NCI-H460 (cell line): ENCODE data around the gene EPHB1. TPM values are rescaled to one million over a fixed set of nuclear protein-coding genes. Genes with fewer than 3 reads are reported as not detected.
A peak's percentile ranks its signal among the peaks of the same experiment; 100 is the strongest.

Experiments used
- DNase-seq: peaks from one replicate; pipeline ENCODE4 v3.0.0-alpha.2; 2016; ENCODE audit warnings: low read depth; ENCODE audit errors: extremely low read depth
- polyA plus RNA-seq: library from polyadenylated mRNA; depleted of rRNA; stranded (reverse); fragments of >200 nt; gene quantifications from 2 replicates; pipeline ENCODE4 v1.2.3, GENCODE V29; 2014; cell fraction: nucleus; rRNA removed
- total RNA-seq: library from RNA; depleted of rRNA; stranded (reverse); fragments of >200 nt; shearing (Covaris generic); gene quantifications from 2 replicates; pipeline ENCODE4 v1.2.3, GENCODE V29; 2014; rRNA removed

EPHB1 gene
- total RNA-seq = 0.05 and 0.40 TPM in 2 replicates
- not detected in 2 replicates for polyA plus RNA-seq

DNA sequence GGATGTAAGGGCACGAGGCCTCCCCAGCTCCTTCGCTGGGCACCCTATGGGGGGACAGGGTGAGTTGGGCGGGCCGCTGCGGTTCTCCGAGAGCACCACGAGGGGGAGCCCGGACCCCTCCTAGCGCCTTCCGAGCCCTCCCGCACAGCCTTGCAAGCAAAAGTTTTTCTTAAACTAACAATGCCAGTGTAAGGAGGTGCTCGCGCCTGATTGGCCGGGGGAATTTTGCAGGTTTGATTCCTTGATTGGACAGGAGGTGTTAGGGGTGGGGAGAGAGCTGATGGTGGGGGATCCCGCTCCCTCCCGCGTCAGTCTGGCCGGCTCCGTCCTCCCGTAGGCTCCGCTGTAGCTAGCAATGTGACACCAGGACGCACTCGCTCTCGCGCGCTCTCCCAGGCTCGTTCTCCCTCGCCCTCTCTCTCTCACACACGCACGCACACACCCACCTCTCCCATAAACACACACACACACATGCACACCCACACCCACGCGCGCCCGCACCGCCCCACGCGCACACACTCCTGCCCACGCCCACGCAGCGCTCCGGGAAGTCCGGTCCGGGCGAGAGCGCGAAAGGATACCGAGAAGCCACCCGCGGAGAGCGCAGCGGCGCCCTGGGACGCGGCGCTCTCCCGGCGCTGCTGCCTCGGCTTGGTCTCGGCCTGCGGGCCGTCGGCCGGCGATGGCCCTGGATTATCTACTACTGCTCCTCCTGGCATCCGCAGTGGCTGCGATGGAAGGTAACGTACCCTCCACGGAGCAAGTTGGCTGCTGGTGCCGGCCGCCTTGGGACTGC, at the start of gene EPHB1:
Gene EPHB1 (plus strand): TSS at position 311 of the 796 bp plus-strand sequence.
- DNase-seq = peak; percentile 71

DNA sequence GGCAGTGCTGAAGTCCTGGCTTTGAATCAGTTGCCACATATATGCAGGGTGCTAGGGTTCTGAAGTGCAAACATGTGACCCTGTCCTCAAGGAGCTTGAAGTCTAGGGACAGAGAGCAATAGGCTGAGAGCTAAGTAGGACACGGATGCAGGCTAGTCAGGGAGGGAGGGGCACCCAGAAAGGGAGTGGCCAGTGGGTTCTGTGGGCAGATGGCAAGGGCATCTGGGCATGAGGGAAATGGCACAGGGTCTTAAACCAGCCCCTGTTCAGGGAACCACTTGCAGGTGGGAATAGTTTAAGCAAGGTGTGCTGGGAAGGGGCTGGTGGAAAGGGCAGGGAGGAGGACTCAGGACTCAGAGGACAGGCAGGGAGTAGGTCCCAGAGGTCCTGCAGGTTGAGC, 46.4 kb upstream of the EPHB1 start:
- DNase-seq = no peak

DNA sequence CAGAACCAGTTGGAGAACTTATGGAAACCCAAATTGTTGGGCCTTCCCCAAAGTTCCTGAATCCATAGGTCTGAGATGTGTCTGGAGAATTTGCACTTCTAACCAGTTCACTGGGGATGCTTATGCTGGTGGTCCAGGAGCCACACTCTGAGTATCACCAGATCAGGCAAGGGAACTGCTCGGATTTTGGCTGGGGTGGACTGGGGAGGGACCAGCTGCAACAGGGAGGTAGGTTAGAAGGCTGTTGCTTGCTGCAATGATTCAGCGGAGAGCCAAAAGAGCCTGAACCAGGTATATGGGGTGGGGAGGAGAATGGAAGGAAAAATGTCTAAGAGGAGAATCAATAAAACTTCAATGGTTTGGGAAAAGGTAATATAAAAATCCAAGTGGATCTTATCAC, 45.9 kb upstream of the EPHB1 start:
- DNase-seq = no peak

DNA sequence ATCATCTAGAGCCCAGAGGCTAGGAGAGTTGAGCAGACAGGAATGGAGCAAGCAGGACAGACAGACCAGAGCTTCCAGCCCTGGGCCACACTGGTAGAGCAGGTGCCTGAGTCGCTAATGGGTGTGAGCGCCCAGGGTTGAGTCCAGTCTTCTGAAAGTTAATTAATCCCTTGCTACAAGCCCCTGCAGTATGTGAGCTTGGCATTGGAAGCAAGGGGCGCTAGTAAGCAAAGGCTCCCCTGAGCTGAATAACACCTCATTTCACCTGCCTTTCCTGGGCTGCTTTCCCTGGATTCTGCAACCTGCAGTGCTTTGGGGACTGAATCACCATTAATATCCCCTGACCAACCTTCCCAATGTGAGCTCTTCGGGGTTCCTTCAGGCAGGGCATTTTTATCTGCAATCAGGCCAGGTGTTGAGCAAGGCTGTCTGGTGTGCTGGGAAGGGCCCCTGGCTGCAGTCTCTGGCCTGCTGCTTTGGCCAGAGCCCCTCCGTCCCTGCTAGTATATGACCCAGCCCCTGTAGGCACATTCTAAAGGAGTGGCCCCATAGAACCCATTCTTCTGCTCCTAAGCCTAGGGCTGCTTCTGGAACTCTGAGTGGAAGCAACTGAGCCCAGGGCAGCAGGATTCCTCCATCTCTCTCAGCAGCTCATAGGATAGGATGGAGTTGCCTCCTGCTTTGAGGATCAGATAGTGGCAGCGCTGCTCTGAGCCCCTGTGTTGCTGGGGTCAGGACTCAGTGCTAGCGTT, 45.1 kb upstream of the EPHB1 start:
- no peak for DNase-seq

DNA sequence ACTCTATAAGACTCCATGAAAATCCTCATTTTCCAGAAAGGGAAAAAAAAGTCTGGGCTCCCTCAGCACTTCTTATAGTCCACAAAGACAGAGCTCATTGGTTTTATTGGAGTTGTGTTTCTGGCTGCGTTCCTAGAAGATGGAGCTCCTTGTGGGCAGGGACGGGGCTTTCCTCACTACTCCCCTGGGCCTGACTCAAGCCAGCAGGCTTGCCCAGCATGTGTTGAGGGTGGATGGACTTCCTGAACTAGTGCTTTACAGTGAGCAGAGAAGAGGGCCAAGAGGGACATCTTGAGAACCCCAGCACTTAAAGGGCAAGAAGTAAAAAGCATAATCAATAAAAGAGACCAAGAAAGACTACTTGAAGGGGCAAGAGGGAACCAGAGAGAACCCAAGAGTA, 43.2 kb upstream of the EPHB1 start:
- no peak for DNase-seq

DNA sequence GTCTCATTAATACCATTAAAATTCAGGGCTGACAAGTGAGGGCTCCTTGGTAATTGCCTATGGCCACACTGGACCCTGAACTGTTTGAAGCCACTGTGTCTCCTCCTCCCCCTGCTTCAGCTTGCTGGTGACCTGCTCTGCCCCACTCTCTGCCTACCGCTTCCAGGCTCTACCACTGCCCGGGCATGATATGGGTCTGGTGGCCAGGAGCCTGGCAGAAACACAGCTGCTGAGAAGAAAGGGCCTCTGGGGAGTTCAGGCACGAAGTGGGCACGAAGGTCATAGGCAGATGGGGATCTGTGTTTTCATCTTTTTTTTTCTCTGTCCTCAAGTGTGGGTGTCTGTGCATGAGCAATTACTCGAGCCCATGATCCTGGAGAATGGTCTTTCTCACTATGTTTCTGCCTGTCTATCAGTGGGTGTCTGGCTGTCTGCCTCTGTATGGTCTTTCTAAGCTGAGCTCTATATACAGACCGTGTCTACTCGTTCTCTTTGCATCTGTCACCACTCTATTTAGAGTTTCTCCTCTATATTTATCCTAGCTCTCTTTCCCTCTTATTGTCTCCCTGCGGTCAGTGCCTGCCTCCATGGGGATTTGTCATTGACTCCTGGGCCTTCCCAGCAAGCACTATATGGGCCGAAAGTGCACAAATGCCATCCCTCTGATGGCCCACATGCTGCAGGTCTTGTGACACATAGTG, 42.1 kb upstream of the EPHB1 start:
- no peak for DNase-seq

DNA sequence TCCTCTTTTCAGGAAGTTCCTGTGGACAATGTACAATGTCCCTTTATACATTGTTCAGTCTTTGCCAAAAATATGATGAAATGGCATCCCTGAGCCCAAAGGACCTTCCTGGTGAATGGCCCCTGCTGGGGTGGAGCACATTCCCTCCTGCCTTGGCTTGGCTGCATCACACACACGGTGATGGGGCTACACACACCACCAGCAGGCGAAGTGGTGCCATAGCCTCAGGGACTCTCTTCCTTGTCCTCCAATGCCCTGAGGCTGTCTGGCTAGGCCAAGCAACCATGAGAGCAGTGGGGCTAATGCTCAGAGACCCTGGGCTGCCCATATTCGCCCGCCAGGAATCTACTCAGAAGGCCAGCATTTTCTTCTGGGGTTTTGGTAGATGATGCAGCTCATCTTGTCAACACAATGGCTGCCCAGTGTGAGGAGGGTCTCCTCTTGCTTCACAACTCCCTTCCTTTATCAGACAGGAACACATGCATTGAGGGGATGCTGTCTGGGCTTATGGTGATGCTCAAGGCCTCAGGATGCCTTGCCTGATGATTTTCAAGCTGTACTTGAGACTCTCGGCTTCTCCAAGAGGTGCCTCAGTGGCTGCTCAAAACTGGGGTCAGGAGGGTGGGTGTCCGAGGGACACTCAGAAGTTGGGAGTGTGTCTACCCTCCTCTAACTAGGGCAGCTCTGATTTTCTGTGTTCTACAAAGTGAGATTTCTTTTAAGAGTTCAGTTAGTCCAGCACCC, 40.9 kb upstream of the EPHB1 start:
- DNase-seq = no peak

DNA sequence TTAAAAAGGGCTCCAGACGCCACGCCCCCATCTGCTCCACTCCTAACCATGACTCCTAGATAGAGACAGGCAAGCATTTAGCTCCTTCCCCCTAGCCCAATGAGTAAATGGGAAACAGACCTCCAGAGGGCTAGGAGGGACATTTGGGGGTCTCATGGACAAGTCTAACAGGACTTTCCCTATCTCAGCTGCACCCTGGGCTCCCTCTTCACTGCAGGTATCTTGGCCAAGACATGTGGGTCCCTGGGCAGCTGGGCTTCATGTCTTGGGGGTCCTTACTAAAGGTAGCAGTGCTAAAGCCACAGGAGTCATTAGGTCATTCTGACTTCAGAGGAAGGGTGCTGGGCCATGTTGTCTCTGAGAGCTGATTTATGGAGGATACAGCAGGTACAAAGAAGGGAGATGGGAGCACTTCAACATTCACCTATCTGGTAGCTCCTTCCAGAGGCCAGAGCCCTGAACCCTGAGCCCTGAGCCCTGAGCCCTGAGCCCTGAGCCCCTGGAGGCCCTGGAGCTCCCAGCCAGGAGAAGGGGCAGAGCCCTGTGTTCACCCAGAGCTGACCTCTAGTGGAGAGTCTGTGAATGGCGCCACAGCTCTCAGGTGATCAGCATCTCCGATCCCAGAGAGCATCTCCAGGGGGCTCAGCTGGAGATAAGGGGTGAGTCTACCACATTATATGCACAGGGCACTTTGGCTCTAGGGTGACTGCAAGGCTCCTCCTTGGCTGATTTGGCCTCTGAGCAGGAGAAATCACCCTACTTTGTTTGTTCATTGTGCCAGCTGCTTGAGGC, 40.1 kb upstream of the EPHB1 start:
- DNase-seq = peak; percentile 5

DNA sequence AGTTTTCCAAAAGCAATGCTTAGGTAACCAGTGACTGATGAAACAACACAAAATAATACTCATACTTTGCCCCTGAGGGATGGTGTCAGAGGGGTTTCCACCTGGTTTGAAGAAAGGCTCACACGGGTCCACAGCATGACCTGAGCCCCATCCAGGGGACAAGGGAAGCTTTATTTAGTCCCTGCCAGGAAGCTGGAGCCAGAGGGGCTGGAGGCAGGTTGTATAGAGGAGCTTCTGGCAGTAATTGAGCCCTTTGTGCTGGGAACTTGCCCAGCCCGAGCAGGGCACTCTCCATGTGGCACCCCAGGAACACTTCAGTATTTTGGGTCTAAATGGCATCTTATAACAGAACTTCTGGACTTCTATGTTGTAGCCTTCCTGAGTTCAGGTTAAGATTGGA, 39.2 kb upstream of the EPHB1 start:
- DNase-seq = no peak

DNA sequence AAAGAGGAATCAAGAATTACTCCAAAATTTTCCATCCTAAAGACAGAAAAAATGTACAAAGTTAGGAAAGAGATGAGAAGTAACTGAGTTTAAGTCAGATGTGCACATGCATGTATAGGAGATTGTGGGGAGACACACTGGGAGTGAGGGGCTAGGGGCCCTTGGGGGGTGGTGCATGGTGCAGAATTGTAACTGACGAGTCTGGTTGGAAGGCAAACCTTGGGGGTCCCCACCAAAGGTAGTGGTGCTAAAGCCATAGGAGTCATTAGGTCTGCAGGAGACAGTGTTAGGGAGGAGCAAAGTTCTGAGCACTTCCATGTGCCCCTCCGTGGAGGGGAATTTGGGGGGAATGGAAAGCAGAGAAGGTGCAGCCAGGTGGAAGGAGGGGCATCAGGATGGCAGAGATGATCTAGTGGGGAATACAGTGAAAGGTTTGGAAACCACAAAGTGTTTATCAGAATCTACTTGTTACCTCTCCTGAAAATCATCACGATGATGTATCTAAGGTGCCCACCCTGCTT, 37.5 kb upstream of the EPHB1 start:
- DNase-seq = no peak

DNA sequence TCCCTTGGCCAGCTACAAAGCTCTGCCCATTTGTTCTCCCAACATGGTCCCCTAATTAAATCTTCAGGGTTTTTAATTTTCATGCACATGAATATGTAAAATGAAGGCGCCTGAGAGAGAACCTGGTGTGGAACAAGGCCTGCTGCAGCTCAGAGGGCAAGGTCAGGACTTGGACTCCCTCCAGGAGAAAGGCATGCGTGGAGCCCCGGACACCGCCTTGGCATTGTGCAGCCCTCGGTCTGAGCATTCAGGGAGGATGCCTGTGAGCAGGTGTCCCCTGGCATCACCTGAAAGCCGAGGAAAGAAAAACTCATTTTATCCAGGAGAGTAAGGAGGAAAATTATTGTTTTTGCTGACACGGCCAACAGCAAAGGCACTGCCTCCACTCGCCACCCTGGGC, 33.8 kb upstream of the EPHB1 start:
- DNase-seq = no peak

DNA sequence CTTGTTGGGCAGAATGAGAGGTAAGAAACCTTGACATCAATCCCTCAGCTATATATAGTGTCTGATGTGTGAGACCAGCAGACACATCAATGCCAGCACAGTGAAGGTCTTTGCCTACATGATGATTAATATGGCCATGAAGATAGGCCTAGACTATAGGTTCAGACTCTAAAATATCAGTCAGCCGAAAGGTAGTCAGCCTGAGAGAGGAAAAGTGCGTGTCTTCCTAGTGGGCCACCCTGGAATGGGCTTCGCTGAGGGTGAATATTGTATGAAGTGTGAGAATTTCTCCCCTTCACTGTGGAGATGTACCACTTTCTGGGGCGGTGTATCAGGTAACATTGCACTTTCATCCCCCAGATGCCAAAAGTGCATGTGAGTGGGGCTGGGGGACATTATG, 33.0 kb upstream of the EPHB1 start:
- no peak for DNase-seq

DNA sequence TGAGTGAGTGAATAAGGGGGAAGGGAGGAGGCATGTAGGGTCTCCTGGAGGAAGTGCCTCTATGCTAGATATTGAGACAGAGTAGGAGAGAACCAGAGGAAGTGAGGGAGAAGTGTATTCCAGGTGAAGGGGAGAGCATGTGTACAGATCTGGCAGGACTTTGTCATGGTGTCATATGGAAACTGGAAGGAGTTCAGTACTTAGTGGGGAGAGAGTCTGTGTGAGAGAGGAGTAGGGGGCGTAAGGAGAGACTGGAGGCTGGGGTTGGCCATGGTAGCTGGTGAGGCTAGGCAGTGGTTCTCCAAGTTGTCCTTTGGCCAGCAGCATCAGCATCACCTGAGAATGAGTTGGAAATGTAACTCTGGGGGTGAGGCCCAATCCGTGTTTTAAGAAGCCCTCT, 29.6 kb upstream of the EPHB1 start:
- no peak for DNase-seq

DNA sequence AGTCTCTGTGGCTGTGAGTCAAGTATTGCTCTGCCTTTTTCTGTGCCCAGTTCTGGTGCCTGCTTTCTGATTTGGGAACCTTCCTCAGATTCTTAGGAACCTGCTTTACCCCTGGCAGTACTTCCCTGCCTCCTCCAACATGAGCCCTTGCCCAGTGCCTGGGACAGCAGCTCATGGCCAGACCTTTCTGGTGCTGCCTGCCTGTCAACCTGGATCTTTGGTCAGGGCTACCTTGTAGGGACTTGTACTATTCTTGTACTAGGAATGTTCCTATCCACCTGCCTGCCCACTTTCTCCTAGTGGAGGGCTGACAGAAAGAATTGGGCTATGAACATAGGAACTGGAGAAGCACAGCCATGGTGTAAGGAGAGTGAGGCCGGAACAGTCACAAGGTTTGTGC, 28.8 kb upstream of the EPHB1 start:
- DNase-seq = no peak

DNA sequence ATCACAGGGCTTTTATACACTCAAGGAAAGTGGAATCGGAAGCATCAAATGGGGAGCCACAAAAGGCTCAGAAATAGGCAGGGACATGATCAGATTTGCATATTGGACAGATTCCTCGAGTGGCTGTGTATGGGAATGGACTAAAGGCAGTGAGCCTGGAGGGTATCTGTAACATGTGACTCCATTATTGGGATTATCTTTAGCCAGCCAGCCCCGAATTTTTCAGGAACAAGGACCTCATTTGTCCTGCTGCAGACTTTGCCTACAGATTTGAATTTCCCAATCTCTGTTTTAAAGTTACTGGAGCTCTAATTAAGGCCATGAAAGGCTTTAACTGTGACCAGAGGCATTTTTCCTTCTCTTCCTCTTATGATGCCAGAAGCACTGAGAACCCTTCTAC, 26.9 kb upstream of the EPHB1 start:
- DNase-seq = no peak

DNA sequence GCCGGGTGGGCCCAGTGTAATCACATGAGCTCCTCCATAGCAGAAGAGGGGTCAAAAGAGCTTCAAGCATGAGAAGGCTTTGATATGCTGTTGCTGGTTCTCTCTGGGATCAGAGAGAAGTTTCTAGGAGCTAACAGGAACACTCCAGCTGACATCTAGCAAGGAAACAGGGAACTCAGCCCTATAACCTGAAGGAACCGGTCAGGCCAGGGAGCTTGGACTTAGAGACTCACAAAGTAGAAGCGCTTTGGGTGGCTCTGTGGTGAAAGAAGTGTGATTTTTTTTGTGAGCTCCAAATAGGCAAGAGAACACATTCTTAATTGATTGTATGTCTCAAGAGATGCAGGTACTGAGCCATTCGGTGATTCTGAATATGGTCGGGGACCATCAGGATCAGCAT, 26.2 kb upstream of the EPHB1 start:
- DNase-seq = no peak

DNA sequence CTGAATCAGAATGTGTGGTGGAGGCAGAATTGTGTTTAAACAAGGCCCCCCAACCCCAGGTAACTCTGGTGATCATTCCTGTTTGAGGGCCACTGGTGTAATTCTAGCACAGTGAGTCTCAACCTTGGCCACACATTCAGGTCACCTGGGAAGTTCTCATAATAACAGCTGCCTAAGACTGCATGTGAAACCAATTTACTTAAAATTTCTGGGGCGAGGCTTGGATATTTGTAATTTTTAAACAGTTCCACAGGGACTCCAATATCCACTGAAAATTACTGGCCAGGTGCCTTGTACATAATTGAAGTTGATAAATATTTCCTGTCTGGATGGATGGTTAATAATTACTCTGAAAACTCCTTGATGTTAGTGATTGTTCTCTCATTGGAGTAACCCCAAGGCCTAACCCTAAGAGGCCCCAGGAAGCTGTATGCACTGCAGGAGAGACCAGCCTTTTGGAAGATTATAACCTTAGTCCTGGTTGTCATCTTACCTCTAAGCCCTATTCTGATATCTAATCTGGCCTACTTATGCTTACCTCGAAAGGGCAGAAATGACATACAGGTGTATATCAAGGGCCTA, 25.7 kb upstream of the EPHB1 start:
- no peak for DNase-seq

DNA sequence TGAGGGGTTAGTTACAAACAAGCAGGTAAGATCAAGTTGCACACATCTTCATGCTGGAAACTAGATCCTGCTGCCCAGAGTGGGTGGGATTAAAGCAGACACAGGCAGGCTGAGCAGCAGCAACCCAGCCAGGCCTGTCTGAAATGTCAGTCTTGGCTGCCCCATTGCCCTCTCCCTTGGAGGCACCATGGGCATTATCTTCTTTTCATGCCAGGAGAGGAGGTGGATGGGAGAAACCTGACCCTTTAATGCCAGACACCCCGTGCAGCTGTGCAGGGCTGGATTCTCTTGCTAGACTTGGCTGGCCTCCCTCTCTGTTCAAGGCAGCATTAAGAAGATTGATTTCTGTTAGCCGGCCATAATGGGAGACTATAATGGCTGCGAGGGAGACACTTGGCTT, 23.0 kb upstream of the EPHB1 start:
- no peak for DNase-seq

DNA sequence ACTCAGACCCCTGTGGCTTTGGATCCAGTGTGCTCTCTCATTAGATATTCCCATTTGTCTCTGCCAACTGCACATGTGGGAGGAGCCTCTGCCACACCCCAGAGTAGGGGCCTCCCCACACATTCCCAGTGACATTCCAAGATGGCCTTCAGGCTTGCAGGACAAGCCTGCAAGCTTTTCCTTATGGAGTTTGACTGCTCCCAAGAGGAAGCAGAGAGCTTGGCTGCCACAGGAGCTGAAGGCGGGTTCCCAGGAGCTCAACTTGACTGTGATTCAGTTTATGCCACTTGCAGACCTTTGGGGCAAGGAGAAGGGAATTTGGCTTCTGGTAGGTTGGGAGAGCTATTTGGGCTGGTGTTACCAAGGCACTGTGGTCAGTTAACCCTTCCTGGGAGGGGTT, 22.5 kb upstream of the EPHB1 start:
- no peak for DNase-seq
